Esophagus muscularis mucosa (tissue), 3 donors: Measurements from ENCODE around the gene BCAS3.

Experiments
- POLR2A ChIP-seq: fragments of 450-650 bp; IDR thresholded peaks from one replicate; pipeline ENCODE4 v1.6.1; 2017; ENCODE audit warnings: antibody characterized with exemption, moderate library complexity, mild to moderate bottlenecking, low read depth
- TF ChIP-seq, protein P1 (sequence below), 3 experiments: fragments of 200-600 bp in 2 of 3; fragments of 450-650 bp in 1 of 3; sonication (generic) in 2 of 3; IDR thresholded peaks; one replicate each; pipeline ENCODE4 v1.5.1; 2017 to 2019; ENCODE audit warnings: antibody characterized with exemption in 3 of 3, mild to moderate bottlenecking in 2 of 3, moderate library complexity in 1 of 3

- TF ChIP-seq, protein P1, sequence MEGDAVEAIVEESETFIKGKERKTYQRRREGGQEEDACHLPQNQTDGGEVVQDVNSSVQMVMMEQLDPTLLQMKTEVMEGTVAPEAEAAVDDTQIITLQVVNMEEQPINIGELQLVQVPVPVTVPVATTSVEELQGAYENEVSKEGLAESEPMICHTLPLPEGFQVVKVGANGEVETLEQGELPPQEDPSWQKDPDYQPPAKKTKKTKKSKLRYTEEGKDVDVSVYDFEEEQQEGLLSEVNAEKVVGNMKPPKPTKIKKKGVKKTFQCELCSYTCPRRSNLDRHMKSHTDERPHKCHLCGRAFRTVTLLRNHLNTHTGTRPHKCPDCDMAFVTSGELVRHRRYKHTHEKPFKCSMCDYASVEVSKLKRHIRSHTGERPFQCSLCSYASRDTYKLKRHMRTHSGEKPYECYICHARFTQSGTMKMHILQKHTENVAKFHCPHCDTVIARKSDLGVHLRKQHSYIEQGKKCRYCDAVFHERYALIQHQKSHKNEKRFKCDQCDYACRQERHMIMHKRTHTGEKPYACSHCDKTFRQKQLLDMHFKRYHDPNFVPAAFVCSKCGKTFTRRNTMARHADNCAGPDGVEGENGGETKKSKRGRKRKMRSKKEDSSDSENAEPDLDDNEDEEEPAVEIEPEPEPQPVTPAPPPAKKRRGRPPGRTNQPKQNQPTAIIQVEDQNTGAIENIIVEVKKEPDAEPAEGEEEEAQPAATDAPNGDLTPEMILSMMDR (IDR thresholded peaks at IDR 0.05): no peak
- no peak for TF ChIP-seq POLR2A
These were observed 655.5 kb downstream of the BCAS3 start for GRCh38 chr17:61333136-61333535.
